Type B pancreatic cell (in vitro differentiated cells): ENCODE results near the gene LIPG. TPM values are rescaled to one million over a fixed set of nuclear protein-coding genes. Genes with fewer than 3 reads are reported as not detected.

Experiments used
- DNase-seq: peaks from one replicate; pipeline ENCODE4 v3.0.0; 2021; ENCODE audit warnings: mixed read lengths; ENCODE audit not compliant: unreplicated experiment; ENCODE audit errors: extremely low spot score
- H3K27ac Mint-ChIP-seq: 2 replicates; pipeline ENCODE4 v1.8.0; 2021; ENCODE audit warnings: mild to moderate bottlenecking, mixed read lengths
- H3K27me3 Mint-ChIP-seq: 2 replicates; pipeline ENCODE4 v1.8.0; 2021; ENCODE audit warnings: mixed read lengths
- H3K36me3 Mint-ChIP-seq: 2 replicates; pipeline ENCODE4 v1.8.0; 2021; ENCODE audit warnings: mixed read lengths
- H3K4me1 Mint-ChIP-seq: one replicate; pipeline ENCODE4 v1.8.0; 2021; ENCODE audit warnings: mixed read lengths; ENCODE audit not compliant: unreplicated experiment
- H3K4me3 Mint-ChIP-seq: 2 replicates; pipeline ENCODE4 v1.8.0; 2021; ENCODE audit warnings: mild to moderate bottlenecking, mixed read lengths
- H3K9me3 Mint-ChIP-seq: 2 replicates; pipeline ENCODE4 v1.8.0; 2021; ENCODE audit warnings: mixed read lengths
- CTCF ChIP-seq: fragments of 200-600 bp; sonication (generic); conservative IDR thresholded peaks from 2 replicates; pipeline ENCODE4 v1.5.0; 2021; ENCODE audit warnings: antibody characterized with exemption, mild to moderate bottlenecking
- total RNA-seq: library from RNA; stranded (reverse); gene quantifications from 2 replicates; pipeline ENCODE4 v1.2.1, GENCODE V29; 2021; ENCODE audit warnings: low replicate concordance

LIPG gene
- total RNA-seq, 1 donor from 2014 or later = 16.9 TPM

GRCh38 chr18:49611316-49611715 is 49.5 kb downstream of the LIPG start:
- H3K27me3 Mint-ChIP-seq = peaks cover 8% of the 10 kb centered on the region
- peaks cover 35% of the 10 kb centered on the region for H3K4me1 Mint-ChIP-seq
- H3K36me3 Mint-ChIP-seq = no peaks in the 10 kb centered on the region
- no peak for DNase-seq
- H3K27ac Mint-ChIP-seq = no peak overlapping the region
- H3K4me3 Mint-ChIP-seq = no peak overlapping the region
- no peak for TF ChIP-seq CTCF
- H3K9me3 Mint-ChIP-seq = no peaks in the 10 kb centered on the region

- DNase-seq = no peak
- no peak overlapping the region for H3K4me3 Mint-ChIP-seq
- peak overlapping the region; percentile 51 for H3K27ac Mint-ChIP-seq
These were observed 50.7 kb downstream of the LIPG start for GRCh38 chr18:49612515-49613033.

GRCh38 chr18:49613141-49613640 is 51.3 kb downstream of the LIPG start:
- DNase-seq = no peak
- Mint-ChIP-seq H3K27ac (peak overlapping the region; percentile 75), H3K4me1 (peaks cover 33% of the 10 kb centered on the region)

More at GRCh38 chr18:49612515-49613033, 50.7 kb downstream of the LIPG start:
- no peak for TF ChIP-seq CTCF
- Mint-ChIP-seq H3K4me1 (peaks cover 35% of the 10 kb centered on the region), H3K36me3 (no peaks in the 10 kb centered on the region), H3K9me3 (no peaks in the 10 kb centered on the region), H3K27me3 (peaks cover 8% of the 10 kb centered on the region)

GRCh38 chr18:49613641-49614151 is 51.8 kb downstream of the LIPG start:
- Mint-ChIP-seq H3K4me3 (peak overlapping the region; percentile 42), H3K9me3 (no peaks in the 10 kb centered on the region), H3K27me3 (peaks cover 11% of the 10 kb centered on the region), H3K27ac (peak overlapping the region; percentile 75), H3K4me1 (peaks cover 31% of the 10 kb centered on the region), H3K36me3 (no peaks in the 10 kb centered on the region)
- no peak for DNase-seq
- TF ChIP-seq CTCF = no peak

More at GRCh38 chr18:49613141-49613640, 51.3 kb downstream of the LIPG start:
- no peaks in the 10 kb centered on the region for H3K36me3 Mint-ChIP-seq
- H3K27me3 Mint-ChIP-seq = peaks cover 11% of the 10 kb centered on the region
- no peaks in the 10 kb centered on the region for H3K9me3 Mint-ChIP-seq
- peak overlapping the region; percentile 42 for H3K4me3 Mint-ChIP-seq
- no peak for TF ChIP-seq CTCF

GRCh38 chr18:49616618-49617328 is 54.9 kb downstream of the LIPG start:
- H3K4me3 Mint-ChIP-seq = no peak overlapping the region
- peaks cover 11% of the 10 kb centered on the region for H3K27me3 Mint-ChIP-seq
- H3K9me3 Mint-ChIP-seq = no peaks in the 10 kb centered on the region
- no peaks in the 10 kb centered on the region for H3K36me3 Mint-ChIP-seq
- no peak for TF ChIP-seq CTCF
- no peak for DNase-seq
- H3K4me1 Mint-ChIP-seq = peaks cover 45% of the 10 kb centered on the region
- no peak overlapping the region for H3K27ac Mint-ChIP-seq
